GM12878 (cell line): ENCODE results near the gene SUGCT.

ENCODE experiments used
- CTCF ChIP-seq, 3 experiments: IDR thresholded peaks in 2 of 3; conservative IDR thresholded peaks in 1 of 3; 2 replicates each; pipeline ENCODE4 v1.5.1; 2011; ENCODE audit warnings: low read depth in 3 of 3, low read length in 3 of 3, mild to moderate bottlenecking in 3 of 3, control low read depth in 2 of 3, moderate library complexity in 2 of 3, inconsistent platforms in 1 of 3, mixed read lengths in 1 of 3; ENCODE audit not compliant: control insufficient read depth in 2 of 3, insufficient read depth in 1 of 3; ENCODE audit errors: extremely low read depth in 1 of 3
- GABPA ChIP-seq: IDR thresholded peaks from 2 replicates; pipeline ENCODE4 v1.6.1; 2014; ENCODE audit warnings: antibody characterized with exemption, low read depth, mild to moderate bottlenecking, inconsistent platforms
- KDM1A ChIP-seq: fragments of 200-600 bp; sonication (generic); IDR thresholded peaks from 2 replicates; pipeline ENCODE4 v1.6.1; 2016; ENCODE audit warnings: borderline replicate concordance
- MTA3 ChIP-seq: IDR thresholded peaks from 2 replicates; pipeline ENCODE4 v1.6.1; 2012; ENCODE audit warnings: low read length, inconsistent platforms, borderline replicate concordance
- NFXL1 ChIP-seq: fragments of 450-650 bp; IDR thresholded peaks from 2 replicates; pipeline ENCODE4 v1.6.1; 2017; ENCODE audit warnings: antibody characterized with exemption, mild to moderate bottlenecking, borderline replicate concordance
- NRF1 ChIP-seq: conservative IDR thresholded peaks from 2 replicates; pipeline ENCODE4 v1.6.1; 2011; ENCODE audit warnings: mild to moderate bottlenecking, low read depth, low read length, improper control_type of control experiment
- PAX8 ChIP-seq: fragments of 450-650 bp; IDR thresholded peaks from 2 replicates; pipeline ENCODE4 v1.6.1; 2017; ENCODE audit warnings: mild to moderate bottlenecking, moderate library complexity
- SP1 ChIP-seq: IDR thresholded peaks from one replicate; pipeline ENCODE4 v1.6.1; 2011; ENCODE audit warnings: low read depth, low read length
- TCF7 ChIP-seq: IDR thresholded peaks from 2 replicates; pipeline ENCODE4 v1.6.1; 2014; ENCODE audit warnings: antibody characterized with exemption, borderline replicate concordance
- ZNF274 ChIP-seq: IDR thresholded peaks from one replicate; pipeline ENCODE4 v1.8.0; 2011; ENCODE audit not compliant: insufficient read length, insufficient read depth
- TF ChIP-seq, protein P1 (sequence below): IDR thresholded peaks from 2 replicates; pipeline ENCODE4 v1.6.1; 2012; ENCODE audit warnings: low read depth, low read length, improper control_type of control experiment

DNA sequence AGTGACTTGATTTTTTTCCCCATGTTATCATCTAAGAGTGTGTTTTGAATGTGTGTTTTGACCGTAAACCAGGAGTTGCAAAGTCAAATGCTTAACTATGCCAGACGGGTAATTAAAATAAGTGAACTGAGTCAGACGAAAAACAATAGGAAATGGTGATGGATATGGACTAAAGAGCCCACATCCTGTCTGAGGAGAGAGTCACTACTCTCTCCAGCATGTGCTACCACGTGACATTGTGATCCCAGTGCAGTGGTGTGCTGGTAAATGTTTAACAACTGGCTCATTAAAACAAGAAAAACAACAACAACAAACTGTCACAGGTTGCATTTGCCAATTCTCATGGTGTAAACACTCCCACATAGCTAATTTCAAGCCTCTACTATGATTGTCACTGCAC is 164.3 kb downstream of the SUGCT start:
- TF ChIP-seq MTA3 = no peak
- TF ChIP-seq, protein P1, sequence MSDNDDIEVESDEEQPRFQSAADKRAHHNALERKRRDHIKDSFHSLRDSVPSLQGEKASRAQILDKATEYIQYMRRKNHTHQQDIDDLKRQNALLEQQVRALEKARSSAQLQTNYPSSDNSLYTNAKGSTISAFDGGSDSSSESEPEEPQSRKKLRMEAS = no peak
- TF ChIP-seq PAX8 = no peak
- TF ChIP-seq KDM1A = no peak
- no peak for TF ChIP-seq SP1
- TF ChIP-seq CTCF (IDR thresholded peaks at IDR 0.05 in 2 of 3, conservative IDR thresholded peaks at IDR 0.05 in 1 of 3; ENCODE audit: control insufficient read depth in 2 of 3, extremely low read depth in 1 of 3, insufficient read depth in 1 of 3, low read depth in 3 of 3, low read length in 3 of 3) = no peak
- TF ChIP-seq NFXL1 = no peak
- no peak for TF ChIP-seq ZNF274
- TF ChIP-seq TCF7 = no peak
- TF ChIP-seq NRF1 = no peak
- TF ChIP-seq GABPA = no peak
